Hypothalamus (tissue), 51 donors: ENCODE measurements around the gene HLA-DQA1.
"Not testable (repeated sequence)": the region's sequence is repeated elsewhere in the genome, so short reads cannot be mapped to it uniquely, and the experiment has no call there.

Experiments used
- DNase-seq, 51 donors: peaks; one replicate each; lab custom pipeline; 2025; lab: John Stamatoyannopoulos, UW

HLA-DQA1 gene

DNA sequence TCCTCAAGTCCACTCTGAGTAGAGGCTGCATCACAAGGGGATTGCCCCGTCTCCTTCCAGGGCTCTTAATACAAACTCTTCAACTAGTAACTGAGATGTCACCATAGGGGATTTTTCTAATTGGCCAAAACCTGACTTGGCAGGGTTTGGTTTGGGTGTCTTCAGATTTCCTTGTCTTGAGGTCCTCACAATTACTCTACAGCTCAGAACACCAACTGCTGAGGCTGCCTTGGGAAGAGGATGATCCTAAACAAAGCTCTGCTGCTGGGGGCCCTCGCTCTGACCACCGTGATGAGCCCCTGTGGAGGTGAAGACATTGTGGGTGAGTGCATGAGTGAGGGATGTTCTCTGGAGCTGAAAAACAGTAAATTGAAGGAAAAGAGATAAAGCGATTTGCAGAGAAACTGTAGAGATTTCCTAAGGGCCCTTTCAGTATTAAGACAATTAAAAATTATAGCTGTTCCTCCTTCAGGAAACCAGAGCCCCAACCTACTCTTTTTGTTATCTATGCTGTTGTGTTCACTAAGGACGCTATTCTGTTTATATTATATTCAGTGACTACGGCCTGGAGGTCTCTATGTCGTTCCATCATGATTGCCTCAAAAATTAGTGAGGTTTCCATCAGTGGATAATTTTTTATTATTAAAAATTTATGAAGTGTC, at the start of gene HLA-DQA1:
HLA-DQA1 (plus strand) TSS at position 188 of the 662 bp plus-strand sequence; CDS start at position 241, 53 bp downstream.
- DNase-seq = peak in 6 of 51 donors; percentile 0 to 23 (median 6)

DNA sequence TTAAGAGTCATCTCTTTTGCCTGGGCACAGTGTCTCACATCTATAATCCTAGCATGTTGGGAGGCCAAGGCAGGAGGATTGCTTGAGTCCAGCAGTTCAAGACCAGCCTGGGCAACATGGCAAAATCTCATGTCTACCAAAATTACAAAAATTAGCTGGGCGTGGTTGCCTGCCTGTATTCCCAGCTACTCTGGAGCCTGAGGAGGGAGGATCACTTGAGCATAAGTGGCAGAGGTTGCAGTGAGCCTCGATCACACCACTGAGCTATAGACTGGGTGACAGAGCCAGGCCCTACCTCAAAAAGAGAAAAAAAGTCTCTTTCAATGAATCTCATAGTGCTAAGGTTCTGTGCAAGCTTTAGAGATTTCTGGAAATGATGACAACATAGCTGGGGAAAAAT, 49.0 kb upstream of the HLA-DQA1 start:
- no peak for DNase-seq

DNA sequence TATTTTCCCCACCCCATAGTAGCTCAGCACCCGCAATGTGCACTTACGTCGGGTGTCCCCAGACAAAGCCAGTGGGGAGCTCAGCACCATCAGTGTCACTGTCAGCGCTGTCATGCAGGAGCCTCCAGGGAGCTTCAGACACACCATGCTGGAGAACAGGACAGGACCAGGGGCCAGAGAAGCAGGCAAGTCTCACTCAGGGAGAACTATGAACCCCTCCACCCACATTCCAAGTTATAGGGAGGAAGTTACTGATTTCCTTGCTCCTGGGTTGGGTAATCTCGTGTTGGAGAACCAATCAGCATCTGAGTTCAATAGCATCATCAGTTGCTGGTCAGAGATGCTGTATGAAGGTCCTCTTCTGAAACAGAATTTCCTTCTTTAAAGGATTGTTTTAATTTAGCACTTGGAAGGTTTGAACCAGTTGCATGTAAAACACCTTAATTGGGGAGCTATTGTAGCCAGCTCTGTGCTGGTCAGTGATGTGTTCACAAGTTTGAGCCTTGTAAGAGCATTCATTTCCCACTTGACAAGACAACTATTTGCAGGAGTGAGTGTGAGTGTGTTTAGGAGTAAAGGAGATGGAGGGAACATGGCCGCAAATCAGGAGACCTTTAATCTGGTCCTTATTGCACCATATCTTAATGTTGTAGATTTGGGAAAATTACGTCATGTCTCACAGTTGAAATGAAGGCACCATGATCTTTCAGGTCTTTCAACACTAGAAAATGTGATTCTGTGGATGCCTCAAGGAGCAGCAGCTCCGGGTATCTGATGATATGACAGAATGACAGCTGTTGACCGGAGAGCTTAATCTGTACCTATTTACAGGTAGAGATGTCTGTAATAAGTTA, 47.4 kb upstream of the HLA-DQA1 start, which contains the start of gene HLA-DRB1:
HLA-DRB1 (minus strand) TSS at position 253 of the 854 bp plus-strand sequence; CDS start at position 147, 106 bp downstream.
- peak in 10 of 51 donors; percentile 3 to 14 (median 8) for DNase-seq

DNA sequence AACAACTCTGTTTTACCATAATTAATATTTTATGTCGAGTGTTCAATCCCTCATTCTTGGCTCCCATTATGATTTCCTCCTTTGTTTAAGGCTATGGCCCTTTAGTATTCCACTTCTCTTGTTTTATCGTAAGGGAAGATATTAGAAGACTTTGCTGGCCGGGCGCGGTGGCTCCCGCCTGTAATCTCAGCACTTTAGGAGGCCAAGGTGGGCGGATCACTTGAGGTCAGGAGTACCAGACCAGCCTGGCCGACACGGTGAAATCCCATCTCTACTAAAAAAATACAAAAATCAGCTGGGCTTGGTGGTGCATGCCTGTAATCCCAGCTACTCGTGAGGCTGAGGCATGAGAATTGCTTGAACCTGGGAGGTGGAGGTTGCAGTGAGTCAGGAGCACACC, 46.5 kb upstream of the HLA-DQA1 start:
- not testable (repeated sequence) for DNase-seq

DNA sequence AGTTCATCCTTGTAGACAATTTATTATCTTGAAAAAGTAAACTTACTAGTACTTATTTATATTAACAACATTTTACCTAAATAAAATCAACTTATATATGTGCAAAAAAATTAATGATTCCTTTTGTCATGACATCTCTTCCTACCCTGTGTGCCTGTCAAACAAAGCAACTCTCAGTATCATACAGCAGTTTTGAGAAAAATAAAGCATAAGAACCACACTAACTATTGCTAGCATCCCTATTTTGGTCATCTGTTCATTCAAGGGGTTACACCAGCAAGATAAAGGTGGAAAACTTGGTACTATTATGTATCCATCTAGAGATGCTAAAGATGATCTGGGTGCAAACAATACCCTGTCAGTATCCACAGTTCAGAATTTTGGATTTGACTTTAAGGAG, 40.2 kb upstream of the HLA-DQA1 start:
- no peak for DNase-seq

DNA sequence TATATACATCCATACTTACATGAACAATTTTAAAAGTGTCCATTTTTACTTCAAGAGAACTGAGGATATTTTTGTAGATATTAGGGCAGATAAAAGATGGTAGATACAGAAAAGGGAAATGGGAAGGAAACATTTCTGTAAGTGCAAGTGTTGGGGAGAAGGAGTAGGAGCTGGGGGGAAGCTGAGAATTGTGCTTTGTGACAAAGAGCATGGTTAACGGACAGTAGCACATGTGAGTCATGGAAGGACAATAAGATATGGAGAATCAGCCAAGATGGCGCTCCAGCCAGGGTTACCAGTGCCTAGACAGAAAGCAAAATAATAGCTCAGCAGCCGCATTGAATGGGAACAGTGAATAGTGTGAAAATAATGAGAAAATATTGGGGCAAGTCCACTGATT, 34.8 kb upstream of the HLA-DQA1 start:
- no peak for DNase-seq

DNA sequence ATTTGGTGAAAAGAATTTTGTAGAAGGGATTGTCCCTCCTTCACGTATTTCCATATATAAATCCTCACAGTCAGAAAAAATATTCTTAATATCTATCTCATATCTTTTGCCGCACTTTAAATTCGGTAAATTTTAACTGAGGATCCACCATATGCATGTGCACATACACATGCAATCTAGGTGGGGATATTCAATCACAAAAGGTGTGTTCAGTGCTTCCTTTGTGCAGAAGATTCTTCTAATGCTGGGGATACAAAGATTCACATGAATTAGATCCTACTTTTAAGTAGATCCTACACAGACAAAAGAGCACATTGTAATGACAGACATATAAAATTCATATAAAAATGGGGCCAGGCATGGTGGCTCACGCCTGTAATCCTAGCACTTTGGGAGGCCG, 34.0 kb upstream of the HLA-DQA1 start:
- DNase-seq = no peak

DNA sequence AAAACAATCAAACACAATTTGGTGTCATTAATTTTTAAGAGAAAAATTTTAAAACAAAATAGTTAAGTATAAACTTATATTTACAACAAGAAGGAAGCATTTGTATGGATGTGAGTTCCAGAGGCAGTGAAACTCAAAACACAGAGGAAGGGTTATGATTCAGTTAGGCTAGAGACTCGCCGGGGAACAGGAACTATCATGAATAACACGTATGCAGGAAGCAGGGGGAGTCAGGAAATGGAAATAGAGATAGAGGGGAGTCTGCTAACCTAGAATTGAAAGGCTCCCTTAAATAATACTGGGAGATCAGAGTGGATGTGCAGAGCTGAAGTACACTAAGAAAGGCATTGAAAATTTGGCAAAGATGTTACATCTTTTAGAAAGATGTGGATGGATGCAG, 33.3 kb upstream of the HLA-DQA1 start:
- no peak for DNase-seq

DNA sequence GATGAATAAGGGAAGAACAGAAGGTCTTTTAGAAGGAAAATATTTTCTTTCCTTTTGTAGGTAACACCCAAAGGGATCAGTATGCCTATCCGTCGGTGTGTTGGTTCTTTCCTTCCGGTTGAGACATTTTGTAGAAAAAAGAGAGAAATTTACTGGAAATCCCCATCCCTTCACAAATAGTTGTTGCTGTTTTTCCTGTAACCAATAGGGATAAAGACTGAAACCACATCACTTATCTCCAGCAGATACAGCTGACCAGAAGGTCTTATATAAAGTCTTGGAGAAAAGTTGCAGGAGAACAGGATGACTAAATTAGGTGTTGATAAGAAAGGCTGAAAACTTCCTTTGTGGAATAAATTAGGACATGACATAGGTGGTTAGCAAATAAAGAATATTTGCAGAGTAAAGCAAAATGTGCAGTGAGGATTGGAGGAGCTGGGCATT, 32.8 kb upstream of the HLA-DQA1 start:
- no peak for DNase-seq

DNA sequence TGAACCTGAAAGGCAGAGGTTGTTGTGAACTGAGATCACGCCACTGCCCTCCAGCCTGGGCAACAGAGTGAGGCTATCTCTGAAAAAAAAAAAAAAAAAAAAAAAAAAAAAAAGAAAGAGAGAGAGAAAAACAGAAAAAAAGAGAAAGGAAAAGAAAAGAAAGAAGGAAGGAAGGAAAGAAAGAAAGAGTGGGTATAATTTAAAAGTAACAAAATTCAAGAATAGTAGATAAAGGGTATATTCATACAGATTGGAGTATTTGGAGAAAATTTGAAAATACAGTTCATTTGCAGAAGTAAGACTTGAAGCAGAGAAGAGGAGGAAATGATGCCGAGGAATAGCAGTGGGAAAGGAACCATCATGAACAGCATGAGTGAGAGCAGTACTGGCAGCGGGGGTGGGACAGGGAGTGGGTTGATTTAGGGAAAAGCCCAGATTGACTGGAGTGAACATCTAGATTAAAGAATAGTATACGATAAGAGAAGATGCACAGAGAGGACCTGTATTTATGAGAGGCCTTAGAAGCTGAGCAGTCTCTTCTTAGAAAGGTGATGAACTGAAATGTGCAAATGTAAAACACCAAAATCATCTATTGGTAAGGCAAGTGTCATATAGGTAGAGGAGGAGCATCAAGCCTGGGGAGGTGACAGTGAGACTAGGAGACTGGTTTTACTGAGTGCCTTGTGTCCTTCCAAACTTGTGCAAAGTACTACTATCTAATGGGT, 29.8 kb upstream of the HLA-DQA1 start:
- DNase-seq = no peak

DNA sequence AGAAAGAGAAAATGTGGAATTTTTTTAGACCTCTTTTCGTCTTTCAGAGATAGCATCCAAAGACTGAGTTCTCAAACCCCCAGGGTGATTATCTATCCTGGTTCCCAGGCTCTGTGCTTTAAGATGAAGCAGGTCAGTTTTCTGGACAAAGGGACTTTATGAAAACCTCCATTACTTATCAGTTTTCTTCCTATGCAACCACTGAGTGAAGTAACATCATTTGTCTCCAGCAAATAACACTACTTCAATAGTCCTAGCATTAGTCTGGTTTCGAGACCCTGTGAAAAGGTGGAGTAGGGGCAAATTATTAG, 29.3 kb upstream of the HLA-DQA1 start:
- DNase-seq = no peak

DNA sequence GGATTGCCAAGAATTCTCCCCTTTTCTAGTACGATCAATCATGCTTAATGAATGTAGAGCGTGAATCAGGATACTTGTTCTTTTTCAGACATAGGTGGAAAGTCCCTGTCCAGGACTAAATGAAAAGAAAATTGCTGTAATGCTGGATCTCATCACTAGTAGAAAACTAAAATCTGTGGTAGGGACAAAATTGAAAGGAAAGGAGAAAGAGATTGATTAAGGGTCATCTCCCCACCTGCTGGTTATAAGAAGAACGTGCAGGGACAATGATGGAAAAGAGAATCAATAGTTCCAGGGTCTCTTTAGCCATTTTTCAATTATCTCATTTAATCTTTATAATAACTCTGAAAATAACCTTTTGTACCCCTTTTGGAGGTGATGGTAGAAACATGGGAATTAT, 28.8 kb upstream of the HLA-DQA1 start:
- DNase-seq = no peak

DNA sequence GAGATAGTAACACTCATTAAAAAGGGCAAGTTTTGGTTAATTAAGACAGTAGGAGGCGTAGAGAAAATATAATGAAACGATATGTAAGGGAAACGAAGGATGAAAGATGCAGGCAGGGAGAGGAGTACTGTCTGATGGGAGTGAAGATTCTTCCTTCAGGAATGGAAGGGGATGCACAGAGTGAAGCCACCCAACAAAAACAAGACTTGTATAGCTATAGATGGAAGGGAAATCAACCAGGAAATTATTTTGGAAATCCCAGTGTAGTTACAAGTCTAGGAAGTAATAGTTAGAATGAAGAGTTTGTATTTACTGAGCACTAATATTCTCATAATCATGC, 27.8 kb upstream of the HLA-DQA1 start:
- no peak for DNase-seq

DNA sequence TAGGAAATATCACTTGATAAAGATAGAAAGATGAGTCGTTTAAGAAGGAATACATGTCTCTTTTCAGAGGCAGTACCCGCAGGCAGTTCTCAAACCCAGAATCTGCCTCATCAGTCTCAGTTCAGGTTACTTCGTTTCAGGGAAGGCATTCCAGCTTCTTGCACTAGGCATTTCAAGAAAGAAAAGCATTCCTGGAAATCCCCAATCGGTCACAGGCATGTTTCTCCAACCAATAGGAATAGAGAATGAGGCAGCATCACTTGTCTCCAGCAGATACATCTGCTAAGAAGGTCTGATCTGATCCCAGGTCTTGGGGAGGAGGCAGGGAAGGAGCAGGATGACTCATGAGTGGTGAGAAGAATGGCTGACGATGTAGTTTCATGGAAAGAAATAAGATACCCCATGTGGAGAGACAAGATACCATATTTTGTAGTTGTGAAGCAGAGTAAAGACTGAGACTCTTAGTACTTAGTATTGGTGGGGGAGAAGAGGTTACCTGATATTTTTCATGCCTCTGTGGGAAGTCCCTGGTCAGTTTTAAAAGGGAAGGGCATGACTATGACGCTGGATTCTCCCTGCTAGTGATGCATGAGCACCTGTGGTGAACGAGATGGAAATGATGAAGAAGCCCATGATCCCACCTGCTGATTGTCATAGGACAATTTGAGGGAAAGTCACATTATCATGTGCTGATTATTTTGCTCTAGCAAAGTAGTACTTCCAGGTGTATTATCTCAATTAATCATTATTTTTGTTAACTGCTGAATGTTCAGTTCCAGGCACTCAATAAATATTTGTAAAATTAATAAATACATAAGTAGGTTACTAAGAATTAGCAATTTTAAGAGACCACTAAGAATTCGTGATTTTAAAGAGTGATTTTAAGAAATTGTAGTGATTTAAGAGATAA, 27.2 kb upstream of the HLA-DQA1 start:
- DNase-seq = peak in 23 of 51 donors; percentile 1 to 75 (median 19)

DNA sequence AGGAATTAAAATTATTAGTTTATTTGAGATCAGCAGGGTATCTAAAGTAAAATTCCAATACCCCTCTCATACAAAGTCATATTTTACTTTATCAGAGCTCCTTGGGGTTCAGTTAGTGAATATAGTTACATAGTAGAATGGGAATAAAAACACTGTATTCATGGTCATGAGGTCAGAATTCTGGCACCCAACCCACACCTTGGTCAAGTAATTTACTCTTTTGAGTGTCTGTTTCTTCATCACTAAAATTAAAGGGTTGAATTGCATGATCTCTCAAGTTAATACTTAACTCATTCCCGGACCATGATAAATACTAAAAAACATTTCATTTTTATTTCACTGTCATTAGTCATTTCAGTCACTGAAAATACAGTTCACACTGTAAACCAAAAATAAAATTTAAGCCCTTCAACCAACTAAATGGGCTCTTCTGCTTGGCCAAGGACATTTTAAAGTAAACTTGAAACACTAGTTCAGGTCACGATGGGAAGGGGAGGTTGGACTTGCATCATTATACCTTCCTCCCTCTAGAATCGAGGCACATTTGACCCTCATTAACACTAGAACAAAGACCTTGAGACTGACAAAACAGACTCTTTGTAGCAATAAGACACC, 26.4 kb upstream of the HLA-DQA1 start:
- no peak for DNase-seq

DNA sequence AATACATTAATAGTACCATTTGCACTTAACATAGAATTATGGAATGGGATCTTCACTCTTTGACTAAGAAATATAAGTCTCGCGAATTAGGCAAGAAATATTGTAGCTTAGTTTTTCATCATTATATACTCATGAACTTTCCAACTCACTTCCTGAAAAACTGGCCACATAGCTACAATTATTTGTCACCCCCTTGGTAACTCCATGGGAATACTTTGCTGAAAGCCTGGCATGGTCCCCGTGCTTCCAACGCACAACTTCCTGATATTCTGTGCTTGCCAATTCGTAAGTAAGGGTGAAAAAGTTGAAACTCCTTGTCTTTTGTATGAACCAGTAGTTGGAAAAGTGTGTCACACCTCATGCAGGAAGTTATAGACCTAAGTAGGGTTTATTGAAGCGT, 23.7 kb upstream of the HLA-DQA1 start:
- DNase-seq = no peak

DNA sequence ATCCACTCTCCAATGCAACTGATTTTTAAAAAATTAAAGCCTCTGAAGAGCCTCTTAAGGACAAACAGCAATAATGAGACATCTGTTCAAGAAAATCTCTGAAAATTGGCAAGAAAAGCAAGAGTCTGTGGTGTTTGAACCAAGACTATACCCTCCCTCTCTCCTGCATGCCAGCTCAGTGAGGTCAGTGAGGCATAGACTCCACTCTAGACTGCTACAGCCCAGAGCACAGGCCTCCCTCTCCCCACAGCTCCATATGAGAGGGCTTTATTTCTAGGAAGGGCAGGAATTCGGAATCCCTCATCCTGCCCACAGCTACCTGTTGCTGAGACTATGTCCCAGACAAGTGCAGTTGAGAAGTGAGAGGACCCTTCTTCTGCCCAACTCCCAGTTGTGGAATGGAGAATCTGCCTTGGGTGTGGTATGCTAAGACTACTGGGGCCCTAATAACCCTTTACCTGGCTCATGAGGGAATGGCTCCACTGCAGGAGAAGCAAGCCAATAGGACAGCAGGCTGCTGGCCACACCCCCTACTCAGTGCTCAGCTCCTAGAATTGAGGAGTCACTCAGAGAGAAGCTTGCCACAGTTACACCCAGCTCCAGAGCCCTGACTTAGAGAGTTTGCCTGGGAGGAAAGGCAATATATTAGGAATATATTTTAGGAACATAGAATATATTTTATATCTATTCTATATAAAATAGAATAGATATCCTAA, 22.7 kb upstream of the HLA-DQA1 start:
- no peak for DNase-seq

DNA sequence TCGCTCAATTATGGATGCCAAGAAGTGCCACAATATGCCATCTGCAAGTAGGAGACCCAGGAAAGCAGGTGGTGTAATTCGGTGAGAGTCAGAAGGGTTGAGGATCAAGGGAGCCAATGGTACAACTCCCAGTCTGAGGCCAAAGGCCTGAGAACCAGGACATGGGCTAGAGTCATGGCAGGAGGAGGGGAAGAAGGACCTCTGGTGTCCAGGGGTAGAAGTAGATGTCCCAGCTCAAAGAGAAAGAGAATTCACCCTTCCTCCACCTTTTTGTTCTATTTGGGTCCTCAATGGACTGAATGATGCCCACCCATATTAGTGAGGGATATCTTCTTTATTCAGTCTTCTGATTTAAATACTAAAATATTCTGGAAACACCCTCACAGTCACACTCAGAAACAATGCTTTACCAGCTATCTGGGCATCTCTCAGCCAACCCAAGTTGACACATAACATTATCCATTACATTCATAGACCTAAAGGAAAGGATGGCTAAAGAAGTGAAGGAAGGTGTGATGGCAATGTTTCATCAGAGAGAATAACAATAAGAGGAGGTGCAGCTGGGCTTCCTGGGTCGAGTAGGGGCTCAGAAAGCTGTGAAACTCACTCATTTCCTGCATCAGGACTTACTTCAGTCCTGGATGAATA, 21.2 kb upstream of the HLA-DQA1 start:
- no peak for DNase-seq

DNA sequence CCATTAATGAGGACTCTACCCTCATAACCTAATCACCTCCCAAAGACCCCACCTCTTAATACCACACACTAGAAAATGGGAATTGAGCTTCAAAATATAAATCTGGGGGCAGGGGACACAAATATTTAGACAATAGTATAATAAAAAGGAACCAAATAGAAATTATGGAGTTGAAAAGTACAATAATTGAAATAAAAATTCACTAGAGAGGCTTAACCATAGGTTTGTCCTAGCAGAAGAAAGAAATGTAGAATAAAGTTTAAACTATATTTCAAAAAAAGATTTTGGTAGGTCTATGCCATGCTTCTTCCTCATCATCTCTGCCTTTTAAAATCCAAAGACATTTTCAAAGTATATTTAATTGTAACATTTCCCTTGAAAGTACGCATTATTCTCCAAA, 19.5 kb upstream of the HLA-DQA1 start:
- DNase-seq = no peak
